Suprapubic skin (tissue), 4 donors: Measurements from ENCODE around the gene KCTD11. TPM values are rescaled to one million over a fixed set of nuclear protein-coding genes. Genes with fewer than 3 reads are reported as not detected.

ENCODE experiments used
- DNase-seq, 2 donors: peaks; one replicate each; pipeline ENCODE4 v3.0.0-alpha.2; 2019; ENCODE audit warnings: low spot score in 2 of 2
- H3K27ac ChIP-seq: fragments of 200-600 bp; sonication (generic); one replicate; pipeline ENCODE4 v1.5.1; 2019
- H3K27me3 ChIP-seq: fragments of 200-600 bp; sonication (generic); one replicate; pipeline ENCODE4 v1.5.1; 2019
- H3K36me3 ChIP-seq: fragments of 200-600 bp; sonication (generic); one replicate; pipeline ENCODE4 v1.5.1; 2019
- H3K4me1 ChIP-seq: fragments of 200-600 bp; sonication (generic); one replicate; pipeline ENCODE4 v1.5.1; 2019
- H3K4me3 ChIP-seq: fragments of 200-600 bp; sonication (generic); one replicate; pipeline ENCODE4 v1.5.1; 2019; ENCODE audit warnings: mild to moderate bottlenecking
- H3K9me3 ChIP-seq: fragments of 200-600 bp; sonication (generic); one replicate; pipeline ENCODE4 v1.5.1; 2019
- CTCF ChIP-seq, 2 donors: fragments of 200-600 bp in 1 of 2; fragments of 450-650 bp in 1 of 2; sonication (generic) in 1 of 2; IDR thresholded peaks; one replicate each; pipeline ENCODE4 v1.5.1; 2016 to 2019; ENCODE audit warnings: antibody characterized with exemption in 2 of 2, mild to moderate bottlenecking in 1 of 2, moderate library complexity in 1 of 2
- EP300 ChIP-seq: sonication (generic); formaldehyde crosslinking; IDR thresholded peaks from one replicate; pipeline ENCODE4 v1.6.1; 2017; ENCODE audit warnings: antibody characterized with exemption
- POLR2A ChIP-seq, 2 donors: fragments of 450-650 bp; IDR thresholded peaks; one replicate each; pipeline ENCODE4 v1.6.1; 2017; ENCODE audit warnings: antibody characterized with exemption in 2 of 2, mild to moderate bottlenecking in 2 of 2, moderate library complexity in 2 of 2
- POLR2AphosphoS5 ChIP-seq, 3 donors: sonication (generic); formaldehyde crosslinking; IDR thresholded peaks; one replicate each; pipeline ENCODE4 v1.6.1; 2017; ENCODE audit warnings: antibody characterized with exemption in 3 of 3
- WGBS: methylation state at CpG from one replicate; pipeline ENCODE4 v1.1.5; 2018; 5-methylcytosine and 5-hydroxymethylcytosine counted together
- total RNA-seq, 4 donors: library from RNA; depleted of rRNA; stranded (reverse); fragments of >200 nt; gene quantifications; one replicate each; pipeline ENCODE4 v1.1.0, GENCODE V29; 2016

Gene KCTD11
- total RNA-seq, 4 donors from 2014 or later, result 9.1 to 50.1 (median 32.4) TPM

- H3K27ac ChIP-seq, result no peak overlapping the region
- H3K4me3 ChIP-seq, result no peak overlapping the region
- 60% methylated on average over 19 of the region's 19 CpGs for WGBS
- H3K9me3 ChIP-seq, result no peaks in the 10 kb centered on the region
- no peaks in the 10 kb centered on the region for H3K36me3 ChIP-seq
- H3K27me3 ChIP-seq, result peaks cover 2% of the 10 kb centered on the region
- peak in 1 of 2 donors; percentile 67 for DNase-seq
- H3K4me1 ChIP-seq, result peaks cover 46% of the 10 kb centered on the region
- TF ChIP-seq CTCF (IDR thresholded peaks at IDR 0.05), result no peak
Observed at GRCh38 chr17:7348478-7349242, 3.3 kb upstream of the KCTD11 start.

- DNase-seq, result no peak
- Histone ChIP-seq H3K27me3 (no peaks in the 10 kb centered on the region), H3K4me1 (peaks cover 75% of the 10 kb centered on the region), H3K4me3 (peak overlapping the region; percentile 79), H3K9me3 (no peaks in the 10 kb centered on the region), H3K36me3 (no peaks in the 10 kb centered on the region), H3K27ac (peak overlapping the region; percentile 97)
- 28% methylated on average over 10 of the region's 10 CpGs for WGBS
- TF ChIP-seq POLR2AphosphoS5 (IDR thresholded peaks at IDR 0.05) (no peak), CTCF (IDR thresholded peaks at IDR 0.05) (peak in 1 of 2 donors; percentile 21), POLR2A (IDR thresholded peaks at IDR 0.05) (no peak)
Observed at GRCh38 chr17:7352503-7352889, 534 bp downstream of the KCTD11 start.

- Histone ChIP-seq H3K4me1 (peaks cover 74% of the 10 kb centered on the region), H3K4me3 (peak overlapping the region; percentile 79), H3K27me3 (no peaks in the 10 kb centered on the region), H3K27ac (peak overlapping the region; percentile 97), H3K36me3 (no peaks in the 10 kb centered on the region), H3K9me3 (no peaks in the 10 kb centered on the region)
- WGBS, result 68% methylated on average over 15 of the region's 37 CpGs
- TF ChIP-seq EP300, result no peak
- no peak for TF ChIP-seq POLR2AphosphoS5 (IDR thresholded peaks at IDR 0.05)
- no peak for TF ChIP-seq POLR2A (IDR thresholded peaks at IDR 0.05)
- no peak for TF ChIP-seq CTCF (IDR thresholded peaks at IDR 0.05)
- DNase-seq, result peak in 1 of 2 donors; percentile 74
Observed at GRCh38 chr17:7352910-7353635, 1.1 kb downstream of the KCTD11 start.

DNA sequence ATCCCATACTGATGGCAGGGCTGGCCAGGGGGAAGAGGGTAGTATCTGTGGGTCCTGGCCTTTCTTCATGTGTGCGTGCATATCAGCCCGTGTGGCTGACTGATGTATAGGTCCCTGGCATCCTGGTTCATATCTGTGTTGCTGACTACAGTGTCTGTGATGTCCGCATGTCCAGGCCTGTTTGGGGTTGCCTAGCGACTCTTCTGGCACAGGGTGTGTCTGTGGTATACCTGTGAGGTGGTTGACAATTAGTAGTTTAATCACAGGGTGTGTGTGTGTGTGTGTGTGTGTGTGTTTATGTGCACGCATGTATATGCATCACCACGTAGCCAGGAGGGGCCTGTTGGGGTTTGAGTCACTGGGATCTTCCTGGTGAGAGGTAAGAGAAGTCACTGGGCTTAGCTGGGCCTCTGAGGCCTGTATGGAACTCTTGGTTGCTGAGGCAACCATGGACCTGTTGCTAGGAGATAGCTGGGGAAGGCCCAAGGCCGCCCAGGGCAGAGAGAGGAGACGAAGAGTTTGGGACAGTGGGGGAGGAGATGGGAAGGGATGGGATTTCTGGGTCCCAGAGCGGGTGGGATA is 2.4 kb downstream of the KCTD11 start:
- peak overlapping the region; percentile 97 for H3K27ac ChIP-seq
- no peaks in the 10 kb centered on the region for H3K9me3 ChIP-seq
- peak overlapping the region; percentile 79 for H3K4me3 ChIP-seq
- peak in 1 of 2 donors; percentile 77 for DNase-seq
- H3K36me3 ChIP-seq, result no peaks in the 10 kb centered on the region
- TF ChIP-seq POLR2A (IDR thresholded peaks at IDR 0.05) (no peak), POLR2AphosphoS5 (IDR thresholded peaks at IDR 0.05) (peak in 1 of 3 donors; percentile 15), CTCF (IDR thresholded peaks at IDR 0.05) (no peak)
- H3K4me1 ChIP-seq, result peaks cover 61% of the 10 kb centered on the region
- WGBS, result 47% methylated on average over 6 of the region's 9 CpGs
- no peaks in the 10 kb centered on the region for H3K27me3 ChIP-seq

DNA sequence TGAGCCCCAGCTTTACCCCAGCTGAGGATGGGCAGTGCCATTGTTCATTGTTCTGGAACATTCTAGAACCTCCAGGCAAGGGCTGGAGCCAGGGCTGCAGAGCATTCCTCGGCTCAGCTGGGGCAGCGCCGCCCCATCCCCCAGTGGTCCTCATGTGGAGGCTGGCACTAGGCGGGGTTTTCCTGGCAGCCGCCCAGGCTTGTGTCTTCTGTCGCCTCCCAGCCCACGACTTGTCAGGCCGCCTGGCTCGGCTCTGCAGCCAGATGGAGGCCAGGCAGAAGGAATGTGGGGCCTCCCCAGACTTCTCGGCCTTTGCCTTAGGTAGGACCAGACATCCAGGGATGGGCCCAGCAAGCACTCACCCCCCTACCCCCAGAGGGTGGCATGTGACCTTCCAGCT is 3.1 kb downstream of the KCTD11 start, which contains the start of gene TMEM95:
TMEM95 (plus strand) TSS at position 104 of the 400 bp plus-strand sequence; CDS start at position 153, 49 bp downstream.
- 20% methylated on average over 1 of the region's 10 CpGs for WGBS

More for the DNA sequence above, 3.1 kb downstream of the KCTD11 start, which contains the start of gene TMEM95:
- H3K36me3 ChIP-seq, result no peaks in the 10 kb centered on the region
- H3K27ac ChIP-seq, result peak within 1 kb of the TSS; percentile 97
- peak in 1 of 2 donors; percentile 69 for DNase-seq
- H3K4me1 ChIP-seq, result peaks cover 54% of the 10 kb centered on the region
- H3K27me3 ChIP-seq, result no peaks in the 10 kb centered on the region
- H3K4me3 ChIP-seq, result peak within 1 kb of the TSS; percentile 79
- H3K9me3 ChIP-seq, result no peaks in the 10 kb centered on the region
- no peak for TF ChIP-seq CTCF (IDR thresholded peaks at IDR 0.05)
